ENCODE measurements around the gene ZNF514. TPM values are rescaled to one million over a fixed set of nuclear protein-coding genes. Genes with fewer than 3 reads are reported as not detected.

ZNF514 gene
- total and polyA plus RNA-seq, 10 of the 15 experiments (the other 5 are each of a cell fraction or from before 2014, with no cell fraction given): 5.1 to 8.7 (median 6.6) TPM

DNA sequence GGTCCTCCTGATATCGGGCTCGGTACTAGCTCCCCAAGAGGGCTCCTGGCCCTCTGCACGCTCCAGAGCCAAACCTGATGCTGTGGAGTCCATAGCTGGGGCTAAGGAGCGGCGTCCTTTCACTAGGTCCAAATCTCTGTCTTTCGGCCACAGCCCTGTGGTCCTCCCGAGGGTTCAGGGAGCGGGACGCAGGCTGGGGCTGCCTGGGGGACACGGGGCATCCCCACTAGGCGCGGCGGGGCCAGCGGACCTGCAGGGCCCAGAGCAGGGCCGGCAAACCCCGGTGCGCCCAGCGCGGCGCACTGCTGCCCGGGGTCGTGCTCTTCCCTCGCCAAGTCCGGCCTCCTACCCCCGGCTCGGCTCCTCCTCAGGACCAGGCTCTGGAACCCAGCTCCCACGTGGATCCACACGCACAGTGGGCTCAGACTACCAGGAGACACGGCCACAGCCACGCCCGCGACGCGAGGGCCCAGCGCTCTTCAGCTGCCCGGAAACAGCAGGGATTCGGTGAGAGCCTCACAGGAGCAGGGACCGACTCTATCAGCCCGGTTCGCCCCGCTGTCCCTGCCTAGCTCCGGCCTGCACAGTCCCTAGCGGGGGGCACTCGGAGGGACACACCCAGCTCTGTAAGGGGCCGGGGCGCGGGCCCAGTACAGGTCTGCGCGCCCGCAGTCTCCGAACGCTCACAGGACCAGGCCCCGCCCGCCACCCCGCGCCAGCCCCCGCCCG, 593 bp downstream of the ZNF514 start:
- ChIA-PET CTCF (interaction anchor here (0.9 to 1.5 kb wide), 3 partner anchors 37 to 83 kb away, joined by 3 to 4 read pairs (median 3); partner anchors contain the start of gene MRPS5), SMC1A (ENCODE audit: uncharacterized antibody, unreplicated experiment) (no interaction called here), RAD21 (ENCODE audit: unreplicated experiment) (interaction anchor here (0.6 to 1.2 kb wide), 2 partner anchors 28 to 43 kb away, joined by 3 to 5 read pairs; no protein-coding TSS in a partner anchor), POLR2A (interaction anchor here (2.1 kb wide), 1 partner anchor 37 kb away, joined by 6 read pairs; the partner anchor contains the start of gene MRPS5)
- peak; percentile 79 for ATAC-seq
- peak overlapping the region; percentile 94 for H3K4me2 ChIP-seq (ENCODE audit: control insufficient read depth, insufficient read depth)
- H2AFZ ChIP-seq (ENCODE audit: control insufficient read depth, low read depth, low read length): peak overlapping the region; percentile 87
- H3K79me2 ChIP-seq (ENCODE audit: control insufficient read depth, insufficient read depth, low read length): peaks cover under 1% of the 10 kb centered on the region; the same call in 1 of the 2 replicates
- no peaks in the 10 kb centered on the region for H3K27me3 ChIP-seq (replicated peaks in 1 of 2; ENCODE audit: control insufficient read depth in 2 of 2, insufficient read depth in 2 of 2, low read length in 1 of 2)
- intact Hi-C loops (cut with micrococcal nuclease; ENCODE audit: unreplicated experiment) (no loop called here), in situ Hi-C loops (cut with MboI) (no loop called here)
- H4K20me1 ChIP-seq (ENCODE audit: control insufficient read depth, insufficient read depth): no peaks in the 10 kb centered on the region
- FAIRE-seq: no peak
- no peak for DNase-seq (ENCODE audit: low read depth, low spot score)
- peak overlapping the region; percentile 78 for H3K4me3 ChIP-seq
- peaks cover 0 to 3% of the 10 kb centered on the region in 2 experiments; a peak in 1 of 4 replicates for H3K36me3 ChIP-seq (ENCODE audit: control insufficient read depth in 2 of 2, insufficient read depth in 2 of 2, low read length in 1 of 2)
- no TSS peak for BruUV-seq (replicated peaks)
- H3K27ac ChIP-seq (ENCODE audit: control insufficient read depth, insufficient read depth): no peak overlapping the region
- WGBS (ENCODE audit: insufficient coverage, insufficient replicate concordance, low lambda C conversion rate, missing lambda C conversion rate): 6% methylated on average over 41 of the region's 58 CpGs
- H3K4me1 ChIP-seq (ENCODE audit: control insufficient read depth, insufficient read depth, low read length): peaks cover 3% of the 10 kb centered on the region; the same call in 1 of the 2 replicates
- peak overlapping the region; percentile 72 for H3K9ac ChIP-seq (ENCODE audit: control insufficient read depth, insufficient read depth, low read length)
- H3K9me3 ChIP-seq (replicated peaks; ENCODE audit: control insufficient read depth, insufficient read depth, low read length): peaks cover 3% of the 10 kb centered on the region; the same call in 1 of the 3 replicates
- TF ChIP-seq SIX5 (IDR thresholded peaks at IDR 0.05; ENCODE audit: low read depth, low read length, severe bottlenecking) (no peak), BCL11A (IDR thresholded peaks at IDR 0.05; ENCODE audit: low read depth, low read length) (no peak), CEBPZ (IDR thresholded peaks at IDR 0.05; ENCODE audit: low read depth, low read length) (no peak), STAT1 (conservative IDR thresholded peaks at IDR 0.05) (no peak), TCF7 (IDR thresholded peaks at IDR 0.05; ENCODE audit: borderline replicate concordance) (no peak), HDAC6 (IDR thresholded peaks at IDR 0.05; ENCODE audit: unreplicated experiment) (peak; percentile 44), IKZF2 (IDR thresholded peaks at IDR 0.05) (no peak), EGR1 (IDR thresholded peaks at IDR 0.05; ENCODE audit: borderline replicate concordance in 1 of 2, low read depth in 2 of 2, low read length in 2 of 2) (peak in 1 of 2 experiments; percentile 40; a peak in 1 of 3 replicates), MTA2 (IDR thresholded peaks at IDR 0.05; ENCODE audit: low read depth) (no peak), ZNF24 (IDR thresholded peaks at IDR 0.05) (no peak), DPF2 (IDR thresholded peaks at IDR 0.05) (peak; percentile 28; the same call in 1 of the 2 replicates), CREM (IDR thresholded peaks at IDR 0.05; ENCODE audit: low read depth) (no peak), POLR2A (IDR thresholded peaks at IDR 0.05; ENCODE audit: low read depth, low read length) (peak; percentile 2), ZBED1 (IDR thresholded peaks at IDR 0.05; ENCODE audit: borderline replicate concordance) (no peak), LARP7 (IDR thresholded peaks at IDR 0.05) (peak; percentile 73)
- TF ChIP-seq, protein P1, sequence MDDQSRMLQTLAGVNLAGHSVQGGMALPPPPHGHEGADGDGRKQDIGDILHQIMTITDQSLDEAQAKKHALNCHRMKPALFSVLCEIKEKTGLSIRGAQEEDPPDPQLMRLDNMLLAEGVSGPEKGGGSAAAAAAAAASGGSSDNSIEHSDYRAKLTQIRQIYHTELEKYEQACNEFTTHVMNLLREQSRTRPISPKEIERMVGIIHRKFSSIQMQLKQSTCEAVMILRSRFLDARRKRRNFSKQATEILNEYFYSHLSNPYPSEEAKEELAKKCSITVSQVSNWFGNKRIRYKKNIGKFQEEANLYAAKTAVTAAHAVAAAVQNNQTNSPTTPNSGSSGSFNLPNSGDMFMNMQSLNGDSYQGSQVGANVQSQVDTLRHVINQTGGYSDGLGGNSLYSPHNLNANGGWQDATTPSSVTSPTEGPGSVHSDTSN (IDR thresholded peaks at IDR 0.05; ENCODE audit: insufficient replicate concordance, low read depth, low read length): no peak
- TF ChIP-seq, protein P2, sequence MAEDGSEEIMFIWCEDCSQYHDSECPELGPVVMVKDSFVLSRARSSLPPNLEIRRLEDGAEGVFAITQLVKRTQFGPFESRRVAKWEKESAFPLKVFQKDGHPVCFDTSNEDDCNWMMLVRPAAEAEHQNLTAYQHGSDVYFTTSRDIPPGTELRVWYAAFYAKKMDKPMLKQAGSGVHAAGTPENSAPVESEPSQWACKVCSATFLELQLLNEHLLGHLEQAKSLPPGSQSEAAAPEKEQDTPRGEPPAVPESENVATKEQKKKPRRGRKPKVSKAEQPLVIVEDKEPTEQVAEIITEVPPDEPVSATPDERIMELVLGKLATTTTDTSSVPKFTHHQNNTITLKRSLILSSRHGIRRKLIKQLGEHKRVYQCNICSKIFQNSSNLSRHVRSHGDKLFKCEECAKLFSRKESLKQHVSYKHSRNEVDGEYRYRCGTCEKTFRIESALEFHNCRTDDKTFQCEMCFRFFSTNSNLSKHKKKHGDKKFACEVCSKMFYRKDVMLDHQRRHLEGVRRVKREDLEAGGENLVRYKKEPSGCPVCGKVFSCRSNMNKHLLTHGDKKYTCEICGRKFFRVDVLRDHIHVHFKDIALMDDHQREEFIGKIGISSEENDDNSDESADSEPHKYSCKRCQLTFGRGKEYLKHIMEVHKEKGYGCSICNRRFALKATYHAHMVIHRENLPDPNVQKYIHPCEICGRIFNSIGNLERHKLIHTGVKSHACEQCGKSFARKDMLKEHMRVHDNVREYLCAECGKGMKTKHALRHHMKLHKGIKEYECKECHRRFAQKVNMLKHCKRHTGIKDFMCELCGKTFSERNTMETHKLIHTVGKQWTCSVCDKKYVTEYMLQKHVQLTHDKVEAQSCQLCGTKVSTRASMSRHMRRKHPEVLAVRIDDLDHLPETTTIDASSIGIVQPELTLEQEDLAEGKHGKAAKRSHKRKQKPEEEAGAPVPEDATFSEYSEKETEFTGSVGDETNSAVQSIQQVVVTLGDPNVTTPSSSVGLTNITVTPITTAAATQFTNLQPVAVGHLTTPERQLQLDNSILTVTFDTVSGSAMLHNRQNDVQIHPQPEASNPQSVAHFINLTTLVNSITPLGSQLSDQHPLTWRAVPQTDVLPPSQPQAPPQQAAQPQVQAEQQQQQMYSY (CRISPR knock-in tag; IDR thresholded peaks at IDR 0.05): no peak
